Testis (tissue), 2 donors: Measurements from ENCODE around the gene BSN.

Source experiments
- POLR2A ChIP-seq: fragments of 450-650 bp; IDR thresholded peaks from one replicate; pipeline ENCODE4 v1.6.1; 2017; ENCODE audit warnings: antibody characterized with exemption, mild to moderate bottlenecking, moderate library complexity
- TF ChIP-seq, protein P1 (sequence below), 3 experiments: fragments of 450-650 bp in 2 of 3; fragments of 200-600 bp in 1 of 3; sonication (generic) in 1 of 3; IDR thresholded peaks; one replicate each; pipeline ENCODE4 v1.5.1; 2016 to 2019; ENCODE audit warnings: antibody characterized with exemption in 3 of 3, mild to moderate bottlenecking in 2 of 3, moderate library complexity in 1 of 3

DNA sequence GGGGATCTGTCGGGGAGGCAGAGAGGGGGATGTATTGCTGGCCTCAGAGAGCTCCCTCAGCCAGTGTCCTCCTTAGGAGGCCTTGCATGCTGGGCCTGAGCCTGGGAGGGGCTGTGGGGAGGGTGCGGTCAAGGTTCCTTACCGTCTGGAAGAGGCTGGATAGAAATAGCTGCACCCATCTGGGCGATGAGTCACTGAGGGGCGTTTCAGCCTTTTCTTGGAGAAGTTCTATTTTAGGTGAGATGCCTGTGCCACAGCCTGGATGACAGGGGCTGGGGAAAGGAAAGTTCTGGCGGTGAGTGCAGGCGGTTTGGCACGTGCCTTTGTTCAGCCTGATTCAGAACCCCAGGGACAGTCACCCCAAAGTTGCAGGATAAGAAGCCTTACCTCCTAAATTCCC, 84.2 kb downstream of the BSN start:
- no peak for TF ChIP-seq POLR2A
- TF ChIP-seq, protein P1, sequence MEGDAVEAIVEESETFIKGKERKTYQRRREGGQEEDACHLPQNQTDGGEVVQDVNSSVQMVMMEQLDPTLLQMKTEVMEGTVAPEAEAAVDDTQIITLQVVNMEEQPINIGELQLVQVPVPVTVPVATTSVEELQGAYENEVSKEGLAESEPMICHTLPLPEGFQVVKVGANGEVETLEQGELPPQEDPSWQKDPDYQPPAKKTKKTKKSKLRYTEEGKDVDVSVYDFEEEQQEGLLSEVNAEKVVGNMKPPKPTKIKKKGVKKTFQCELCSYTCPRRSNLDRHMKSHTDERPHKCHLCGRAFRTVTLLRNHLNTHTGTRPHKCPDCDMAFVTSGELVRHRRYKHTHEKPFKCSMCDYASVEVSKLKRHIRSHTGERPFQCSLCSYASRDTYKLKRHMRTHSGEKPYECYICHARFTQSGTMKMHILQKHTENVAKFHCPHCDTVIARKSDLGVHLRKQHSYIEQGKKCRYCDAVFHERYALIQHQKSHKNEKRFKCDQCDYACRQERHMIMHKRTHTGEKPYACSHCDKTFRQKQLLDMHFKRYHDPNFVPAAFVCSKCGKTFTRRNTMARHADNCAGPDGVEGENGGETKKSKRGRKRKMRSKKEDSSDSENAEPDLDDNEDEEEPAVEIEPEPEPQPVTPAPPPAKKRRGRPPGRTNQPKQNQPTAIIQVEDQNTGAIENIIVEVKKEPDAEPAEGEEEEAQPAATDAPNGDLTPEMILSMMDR (IDR thresholded peaks at IDR 0.05) = no peak
